IMR-90 (cell line): ENCODE data around the gene PGS1. TPM values are rescaled to one million over a fixed set of nuclear protein-coding genes. Genes with fewer than 3 reads are reported as not detected.

Experiments used
- ATAC-seq: fragments of 200-7000 bp; cut with Tn5 transposase; 2 replicates; pipeline ENCODE4 v1.9.1; 2020; ENCODE audit warnings: low read depth, mild to moderate bottlenecking, moderate library complexity
- BruUV-seq: library from RNA; stranded (reverse); fragments of 400-500 nt; replicated peaks from 2 replicates; lab custom pipeline; 2021; lab: Mats Ljungman, UMichigan
- CTCF ChIA-PET: fragments of 300-600 bp; formaldehyde crosslinking; extraction: SDS; loops from one replicate; lab custom pipeline; 2021; ENCODE audit warnings: antibody characterized with exemption; lab: Yijun Ruan, JAX
- POLR2A ChIA-PET: fragments of 300-600 bp; sonication (Branson Sonifier 250); formaldehyde crosslinking; loops from one replicate; lab custom pipeline; 2022; ENCODE audit warnings: antibody characterized with exemption; ENCODE audit not compliant: unreplicated experiment; lab: Charles Lee
- DNase-seq: peaks from one replicate; pipeline ENCODE4 v3.0.0; 2013
- H2AFZ ChIP-seq: replicated peaks from 2 replicates; pipeline ENCODE3; 2013; ENCODE audit warnings: low read length, mild to moderate bottlenecking; ENCODE audit not compliant: poor library complexity
- H2AK5ac ChIP-seq: 2 replicates; pipeline ENCODE4 v1.6.1; 2013; ENCODE audit warnings: low read depth, low read length, inconsistent platforms
- H2AK9ac ChIP-seq: replicated peaks from 2 replicates; pipeline ENCODE3; 2013; ENCODE audit warnings: mild to moderate bottlenecking, low read depth, low read length, moderate library complexity; ENCODE audit not compliant: poor library complexity
- H2BK120ac ChIP-seq: 2 replicates; pipeline ENCODE4 v1.6.1; 2013; ENCODE audit warnings: low read depth, low read length, inconsistent platforms
- H2BK15ac ChIP-seq: 3 replicates; pipeline ENCODE4 v1.6.1; 2013; ENCODE audit warnings: low read depth, low read length, inconsistent platforms
- H2BK20ac ChIP-seq: 2 replicates; pipeline ENCODE4 v1.6.1; 2013; ENCODE audit warnings: low read depth, mild to moderate bottlenecking, inconsistent platforms, low read length, moderate library complexity
- H2BK5ac ChIP-seq: 2 replicates; pipeline ENCODE4 v1.6.1; 2013; ENCODE audit warnings: mild to moderate bottlenecking, low read depth, low read length, inconsistent platforms; ENCODE audit not compliant: poor library complexity, severe bottlenecking
- H3K14ac ChIP-seq: replicated peaks from 2 replicates; pipeline ENCODE4 v1.6.1; 2013; ENCODE audit warnings: low read depth, low read length, inconsistent platforms
- H3K18ac ChIP-seq: 2 replicates; pipeline ENCODE4 v1.6.1; 2013; ENCODE audit warnings: low read depth, low read length, control low read depth
- H3K23ac ChIP-seq: 2 replicates; pipeline ENCODE4 v1.6.1; 2013; ENCODE audit warnings: low read depth, low read length, inconsistent platforms
- H3K27ac ChIP-seq: 2 replicates; pipeline ENCODE4 v1.5.1; 2013; ENCODE audit warnings: mild to moderate bottlenecking, control low read depth, low read length; ENCODE audit not compliant: insufficient read depth
- H3K27me3 ChIP-seq: 2 replicates; pipeline ENCODE4 v1.6.1; 2013; ENCODE audit warnings: low read length; ENCODE audit not compliant: control insufficient read depth, insufficient read depth
- H3K36me3 ChIP-seq: 2 replicates; pipeline ENCODE4 v1.6.1; 2013; ENCODE audit warnings: low read length, mixed read lengths; ENCODE audit not compliant: control insufficient read depth, insufficient read depth
- H3K4ac ChIP-seq: 2 replicates; pipeline ENCODE4 v1.6.1; 2013; ENCODE audit warnings: low read depth, low read length, inconsistent platforms
- H3K4me1 ChIP-seq: 2 replicates; pipeline ENCODE4 v1.6.1; 2013; ENCODE audit warnings: low read length, mixed read lengths; ENCODE audit not compliant: control insufficient read depth, insufficient read depth
- H3K4me2 ChIP-seq: 2 replicates; pipeline ENCODE4 v1.6.1; 2013; ENCODE audit warnings: low read depth, mild to moderate bottlenecking, control low read depth, low read length, moderate library complexity
- H3K4me3 ChIP-seq: 2 replicates; pipeline ENCODE4 v1.5.1; 2013; ENCODE audit warnings: low read depth, mild to moderate bottlenecking, control low read depth, low read length, moderate library complexity; ENCODE audit not compliant: insufficient read depth
- H3K56ac ChIP-seq: 2 replicates; pipeline ENCODE4 v1.6.1; 2013; ENCODE audit warnings: low read length, inconsistent platforms; ENCODE audit not compliant: insufficient read depth; ENCODE audit errors: extremely low read depth
- H3K79me1 ChIP-seq, 2 experiments: 2 replicates each; pipeline ENCODE4 v1.6.1; 2013; ENCODE audit warnings: low read length in 2 of 2, inconsistent platforms in 1 of 2, low read depth in 1 of 2
- H3K9ac ChIP-seq: 2 replicates; pipeline ENCODE4 v1.6.1; 2013; ENCODE audit warnings: low read depth, low read length, control low read depth
- H3K9me1 ChIP-seq: 2 replicates; pipeline ENCODE4 v1.6.1; 2013; ENCODE audit warnings: low read length, inconsistent platforms; ENCODE audit not compliant: insufficient read depth
- H3K9me3 ChIP-seq: 2 replicates; pipeline ENCODE4 v1.6.1; 2013; ENCODE audit warnings: low read length; ENCODE audit not compliant: control insufficient read depth, insufficient read depth
- H4K20me1 ChIP-seq: 2 replicates; pipeline ENCODE4 v1.6.1; 2013; ENCODE audit warnings: low read length, inconsistent platforms; ENCODE audit not compliant: insufficient read depth
- H4K5ac ChIP-seq: 2 replicates; pipeline ENCODE4 v1.6.1; 2013; ENCODE audit warnings: mild to moderate bottlenecking, low read depth, low read length, control low read depth
- H4K8ac ChIP-seq, 2 experiments: 2 replicates each; pipeline ENCODE4 v1.6.1; 2013; ENCODE audit warnings: low read depth in 2 of 2, low read length in 2 of 2, control low read depth in 1 of 2, inconsistent platforms in 1 of 2
- H4K91ac ChIP-seq: 2 replicates; pipeline ENCODE4 v1.6.1; 2013; ENCODE audit warnings: low read depth, low read length, inconsistent platforms; ENCODE audit not compliant: insufficient read depth
- BHLHE40 ChIP-seq: fragments of 150-350 bp; IDR thresholded peaks from 2 replicates; pipeline ENCODE4 v1.6.1; 2016; ENCODE audit warnings: mild to moderate bottlenecking, low read depth, low read length
- CTCF ChIP-seq: conservative IDR thresholded peaks from 2 replicates; pipeline ENCODE4 v1.5.1; 2012; ENCODE audit warnings: mild to moderate bottlenecking, low read depth, low read length, improper control_type of control experiment
- FOS ChIP-seq: fragments of 150-350 bp; IDR thresholded peaks from 2 replicates; pipeline ENCODE4 v1.6.1; 2016; ENCODE audit warnings: low read depth, low read length
- NFE2L2 ChIP-seq: fragments of 150-350 bp; IDR thresholded peaks from 2 replicates; pipeline ENCODE4 v1.6.1; 2016; ENCODE audit warnings: low read depth, mild to moderate bottlenecking, low read length
- POLR2A ChIP-seq: IDR thresholded peaks from 2 replicates; pipeline ENCODE4 v1.6.1; 2012; ENCODE audit warnings: mild to moderate bottlenecking, low read depth, low read length
- SMC3 ChIP-seq: fragments of 150-350 bp; IDR thresholded peaks from 2 replicates; pipeline ENCODE4 v1.6.1; 2016; ENCODE audit warnings: low read depth, mild to moderate bottlenecking, antibody characterized with exemption, low read length, moderate library complexity
- USF2 ChIP-seq: fragments of 150-350 bp; IDR thresholded peaks from 2 replicates; pipeline ENCODE4 v1.6.1; 2017; ENCODE audit warnings: mild to moderate bottlenecking, antibody characterized with exemption, low read length, low read depth
- WGBS, 2 experiments: methylation state at CpG; one replicate each; pipeline versions ENCODE4 v1.1.5 to v1.1.7; 2013; ENCODE audit warnings: missing lambda C conversion rate in 2 of 2; ENCODE audit not compliant: insufficient read length in 1 of 2; ENCODE audit errors: extremely low coverage in 2 of 2; 5-methylcytosine and 5-hydroxymethylcytosine counted together
- dilution Hi-C: fragments of 300-500 bp; cut with HindIII; formaldehyde crosslinking; loops from one replicate; pipeline ENCODE4 v1.14.3; 2018; ENCODE audit warnings: low sequenced_read_pairs; ENCODE audit not compliant: unreplicated experiment
- in situ Hi-C: fragments of 300-500 bp; cut with MboI; formaldehyde crosslinking; loops from 3 replicates; pipeline ENCODE4 v1.14.3; 2019; ENCODE audit warnings: low sequenced_read_pairs, inconsistent platforms, mixed read lengths
- intact Hi-C: fragments of 100-400 bp; cut with micrococcal nuclease; formaldehyde crosslinking; loops from 2 replicates; pipeline ENCODE4 v1.10.0; 2022
- polyA plus RNA-seq, 3 experiments: library from polyadenylated mRNA; depleted of rRNA; stranded (reverse); fragments of >200 nt; gene quantifications; 2 replicates each; pipeline ENCODE4 v1.2.3, GENCODE V29; 2012; ENCODE audit warnings: low replicate concordance in 1 of 3
- total RNA-seq: library from RNA; depleted of rRNA; stranded (reverse); fragments of >200 nt; gene quantifications from 2 replicates; pipeline ENCODE4 v1.2.3, GENCODE V29; 2012

The PGS1 gene
- total and polyA plus RNA-seq, 2 of the 4 experiments (the other 2 are of a cell fraction), result 18.5 to 43.2 TPM

- Histone ChIP-seq H2BK120ac (no peak overlapping the region), H2BK20ac (no peak overlapping the region), H3K23ac (no peak overlapping the region), H3K4me2 (no peak overlapping the region), H4K20me1 (no peaks in the 10 kb centered on the region), H2BK15ac (no peak overlapping the region), H2AFZ (no peak overlapping the region), H3K18ac (no peak overlapping the region), H3K56ac (no peak overlapping the region), H3K27me3 (peaks cover 18% of the 10 kb centered on the region; the same call in 1 of the 2 replicates), H4K5ac (no peak overlapping the region), H3K9ac (no peak overlapping the region), H3K36me3 (no peaks in the 10 kb centered on the region), H3K9me3 (no peaks in the 10 kb centered on the region), H3K4ac (no peak overlapping the region), H2AK5ac (no peak overlapping the region), H3K9me1 (no peaks in the 10 kb centered on the region), H3K4me3 (no peak overlapping the region), H3K79me1 (no peaks in the 10 kb centered on the region), H3K27ac (no peak overlapping the region), H2AK9ac (no peak overlapping the region), H4K91ac (no peak overlapping the region), H3K4me1 (no peaks in the 10 kb centered on the region; the same call in 1 of the 2 replicates), H2BK5ac (no peak overlapping the region), H4K8ac (no peak overlapping the region), H3K14ac (no peak overlapping the region)
- ChIA-PET CTCF (no interaction called here), POLR2A (no interaction called here)
- TF ChIP-seq FOS (no peak), BHLHE40 (no peak), SMC3 (no peak), CTCF (no peak), USF2 (no peak), POLR2A (no peak), NFE2L2 (no peak)
- WGBS, 2 experiments, result 97% methylated on average over 11 of the region's 20 CpGs; no CpG with 5 or more reads in 1 of the 2 experiments
- no TSS peak for BruUV-seq
- intact Hi-C loops, result no loop called here
- DNase-seq, result no peak
- in situ Hi-C loops, result no loop called here
- dilution Hi-C loops, result no loop called here
- ATAC-seq, result no peak
These were observed 75.9 kb downstream of the PGS1 start for GRCh38 chr17:78454346-78454745.
